Activated CD8-positive, alpha-beta memory T cell treated with anti-CD3 and anti-CD28 coated beads for 36 hours (primary cell): ENCODE data around the gene GMDS. TPM values are rescaled to one million over a fixed set of nuclear protein-coding genes. Genes with fewer than 3 reads are reported as not detected.

Experiments
- CTCF ChIA-PET: fragments of 350-600 bp; sonication (Branson Sonifier 250); formaldehyde crosslinking; loops from one replicate; lab custom pipeline; 2021; ENCODE audit warnings: antibody characterized with exemption; lab: Charles Lee
- POLR2A ChIA-PET: fragments of 350-600 bp; sonication (Branson Sonifier 250); formaldehyde crosslinking; loops from one replicate; lab custom pipeline; 2021; ENCODE audit warnings: antibody characterized with exemption; lab: Charles Lee
- total RNA-seq, 2 experiments: library from RNA; stranded (reverse); gene quantifications; one replicate each; pipeline ENCODE4 v1.2.3, GENCODE V29; 2021

GMDS gene
- total RNA-seq, 2 experiments from 2014 or later, result 36.0 to 37.1 TPM

DNA sequence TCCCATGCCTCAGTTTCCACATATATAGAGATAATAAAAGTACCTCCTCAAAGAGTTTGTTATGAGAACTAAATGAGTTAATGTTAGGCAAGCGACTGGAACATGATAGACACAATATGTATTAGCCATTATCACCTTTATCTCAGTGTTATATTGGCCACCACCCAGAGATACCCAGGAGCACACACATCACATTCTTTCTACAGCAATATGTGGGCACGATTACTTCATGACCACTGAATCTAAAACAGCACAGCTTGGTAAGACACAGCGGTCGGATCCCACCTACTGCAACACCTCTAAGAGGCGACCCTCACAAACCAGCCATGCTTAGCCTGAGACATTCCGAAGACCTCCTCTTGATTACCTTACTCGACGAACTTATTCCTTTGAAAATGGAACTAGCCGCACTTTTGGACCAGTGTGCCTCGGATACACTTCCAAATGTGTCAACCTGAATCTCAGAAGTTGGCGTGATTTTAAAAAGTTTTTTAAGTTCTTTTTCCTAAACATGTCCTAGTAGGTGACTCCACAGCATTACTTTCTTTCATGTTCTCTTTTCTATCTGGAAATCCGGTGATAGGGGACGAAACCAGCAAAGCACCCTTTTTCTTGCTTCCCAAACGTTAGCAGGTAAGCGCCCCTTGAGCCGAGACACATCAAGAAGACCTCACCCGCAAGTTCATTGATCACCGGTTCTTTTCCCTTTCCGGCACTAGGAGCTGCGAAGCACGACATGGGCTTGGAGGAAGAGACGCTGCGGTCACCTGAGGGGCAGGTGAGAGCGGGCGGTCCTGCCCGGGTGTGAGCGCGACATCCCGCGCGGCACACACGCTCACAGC is 923 bp downstream of the GMDS start:
- ChIA-PET CTCF (no interaction called here), POLR2A (no interaction called here)

DNA sequence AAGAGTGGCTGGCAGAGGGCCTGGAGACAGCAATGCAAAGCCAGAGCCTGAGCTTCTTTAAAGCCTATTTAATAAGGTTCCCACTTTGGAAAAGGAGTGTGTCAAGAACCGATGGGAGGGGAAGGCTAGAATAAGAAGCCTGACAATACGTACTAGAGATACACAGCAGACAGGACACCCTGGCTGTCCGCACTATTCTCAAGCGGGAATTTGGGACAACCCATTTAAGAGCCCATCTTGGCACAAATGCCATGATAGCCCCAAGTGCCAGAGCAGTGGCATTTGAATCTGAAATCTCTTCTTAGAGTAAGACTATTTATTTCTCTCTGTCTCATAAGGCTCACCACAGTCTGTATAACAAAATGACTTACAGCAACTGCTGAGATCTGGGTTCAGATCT is 3.1 kb downstream of the GMDS start:
- ChIA-PET CTCF (no interaction called here), POLR2A (no interaction called here)

DNA sequence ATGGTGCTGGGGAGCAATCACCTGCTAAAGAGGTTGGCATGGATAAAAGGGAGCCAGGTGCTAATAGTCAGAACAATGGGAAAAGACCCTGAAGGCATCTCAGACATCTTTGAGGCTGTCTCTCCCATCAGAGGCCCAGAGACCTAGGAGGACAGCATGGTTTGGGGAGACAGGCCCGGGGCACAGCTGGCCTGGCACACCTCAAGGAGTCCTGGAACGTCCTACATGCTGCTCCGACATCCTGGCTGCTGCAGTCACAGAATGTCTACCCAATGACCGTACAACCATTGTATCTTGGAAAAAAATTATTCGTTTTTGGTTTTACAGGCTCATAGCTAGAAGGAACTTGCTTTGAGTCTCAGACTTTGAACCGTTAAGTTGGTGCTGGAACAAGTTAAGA is 4.4 kb downstream of the GMDS start:
- ChIA-PET POLR2A (no interaction called here), CTCF (no interaction called here)

DNA sequence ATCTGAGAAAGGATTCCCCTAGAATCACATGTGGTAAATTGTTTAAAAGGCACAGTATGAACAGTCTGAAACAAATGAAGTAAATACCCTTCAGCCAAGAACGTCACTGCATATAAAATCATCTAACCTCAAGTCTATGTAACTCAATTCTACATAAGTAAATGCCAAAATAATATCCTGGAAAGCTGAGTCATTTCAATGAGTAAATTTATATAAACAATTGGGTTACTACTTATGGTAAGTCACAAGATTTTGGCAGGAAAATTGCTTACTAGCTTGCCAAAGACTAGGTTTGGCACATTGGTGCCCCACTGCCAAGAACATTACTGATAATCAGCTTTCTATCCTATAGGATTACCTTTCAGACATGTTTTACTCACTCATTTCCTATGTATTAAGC is 8.4 kb downstream of the GMDS start:
- CTCF ChIA-PET, result interaction anchor here (0.7 to 1.1 kb wide), 2 partner anchors 9 to 139 kb away, joined by 3 to 4 read pairs; no protein-coding TSS in a partner anchor
- POLR2A ChIA-PET, result no interaction called here

DNA sequence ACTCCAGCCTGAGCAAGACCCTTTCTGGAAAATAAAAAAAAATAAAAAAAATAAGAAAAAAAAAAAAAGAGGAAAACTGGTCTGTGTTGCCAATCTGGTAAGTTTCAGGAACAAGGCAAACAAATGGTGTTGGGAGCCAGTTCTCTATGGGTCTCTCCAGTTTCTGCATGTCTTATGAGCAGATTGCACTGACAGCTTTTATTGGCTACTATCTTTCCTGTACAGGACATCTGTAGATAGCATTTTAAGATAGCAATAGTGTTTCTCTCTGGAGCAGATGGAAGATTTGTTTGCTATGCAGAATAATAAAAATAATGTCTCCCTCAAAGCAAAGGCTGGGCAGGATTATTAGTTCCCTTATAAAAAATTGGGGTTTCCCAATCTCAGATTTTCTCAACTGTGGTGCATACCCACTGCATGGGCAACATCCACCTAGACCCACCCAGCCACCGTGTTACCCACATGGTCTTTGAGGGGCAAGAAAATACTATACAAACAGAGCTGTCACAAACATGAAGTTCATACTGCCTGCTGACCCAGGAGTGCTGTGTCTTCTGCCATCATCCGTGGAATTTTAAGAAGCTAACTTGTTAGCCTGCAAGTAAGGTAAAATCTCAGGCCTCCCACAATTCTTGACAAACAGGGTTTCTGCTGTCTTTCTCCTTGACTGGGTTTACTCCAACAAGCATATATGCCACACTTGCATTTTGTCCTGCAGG is 9.5 kb downstream of the GMDS start:
- POLR2A ChIA-PET, result no interaction called here
- CTCF ChIA-PET, result no interaction called here

DNA sequence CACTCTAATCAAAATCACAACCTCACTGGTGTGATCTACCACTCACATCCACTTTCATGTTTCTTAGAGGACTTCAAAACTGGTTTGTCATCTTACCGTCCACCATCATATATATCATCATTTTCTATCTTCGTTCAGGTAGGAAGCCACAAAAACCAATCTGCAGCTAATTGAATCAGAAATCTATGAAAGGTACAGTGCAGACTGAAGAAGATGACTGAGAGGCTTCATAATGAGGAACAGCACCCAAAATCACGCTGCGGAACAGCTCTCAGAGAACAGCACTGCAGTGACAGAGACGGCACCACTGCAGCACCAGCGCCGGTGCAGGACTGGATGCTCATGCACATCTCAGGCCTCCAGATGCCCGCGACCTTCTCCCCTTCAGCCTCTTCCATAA is 13.0 kb downstream of the GMDS start:
- ChIA-PET POLR2A (no interaction called here), CTCF (no interaction called here)

DNA sequence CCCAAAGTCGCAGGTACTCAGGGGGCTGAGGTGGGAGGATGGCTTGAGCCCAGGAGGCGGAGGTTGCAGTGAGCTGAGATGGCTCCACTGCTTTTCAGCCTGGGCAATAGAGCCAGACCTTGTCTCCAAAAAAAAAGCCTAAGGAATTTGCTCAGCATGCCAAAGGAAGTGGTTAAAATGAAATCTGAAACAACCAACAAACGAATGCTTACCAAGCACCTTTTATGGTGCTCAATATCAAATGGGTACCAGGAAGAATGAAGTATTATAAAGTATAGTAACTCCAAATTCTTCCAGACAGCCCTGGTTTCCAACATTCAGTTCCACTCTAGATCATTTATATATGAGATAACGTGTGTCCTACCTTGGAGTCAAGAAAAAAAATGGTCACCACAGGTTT is 14.0 kb downstream of the GMDS start:
- CTCF ChIA-PET, result no interaction called here
- POLR2A ChIA-PET, result no interaction called here

DNA sequence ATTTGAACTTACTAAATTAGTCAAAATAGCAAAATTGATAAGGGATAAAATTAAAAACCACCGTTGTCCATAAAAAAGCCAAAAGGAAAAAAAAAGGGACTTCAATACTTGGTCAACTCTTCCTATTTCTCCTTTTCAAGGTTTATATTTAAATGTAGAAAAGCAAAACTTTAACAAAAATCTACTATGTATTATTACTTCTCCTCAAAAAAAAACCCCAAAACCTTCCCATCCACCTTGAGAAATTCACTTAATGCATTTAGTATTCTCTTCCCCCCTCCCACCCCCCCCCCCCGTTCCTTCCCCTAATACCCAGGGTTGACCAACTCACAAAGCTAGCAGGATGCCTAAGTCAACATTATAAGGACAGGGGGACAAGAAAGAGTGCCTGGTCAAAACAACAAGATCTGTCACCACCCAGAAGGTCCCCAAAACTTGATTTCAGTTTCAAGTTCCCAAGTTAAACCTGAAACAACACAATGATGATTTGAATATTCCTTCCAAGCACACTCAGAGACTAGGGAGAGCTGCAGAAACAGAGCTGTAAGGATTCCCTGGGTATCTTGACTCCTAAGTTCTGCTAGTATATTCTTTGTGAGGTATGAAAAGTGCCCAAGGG is 14.6 kb downstream of the GMDS start:
- POLR2A ChIA-PET, result no interaction called here

DNA sequence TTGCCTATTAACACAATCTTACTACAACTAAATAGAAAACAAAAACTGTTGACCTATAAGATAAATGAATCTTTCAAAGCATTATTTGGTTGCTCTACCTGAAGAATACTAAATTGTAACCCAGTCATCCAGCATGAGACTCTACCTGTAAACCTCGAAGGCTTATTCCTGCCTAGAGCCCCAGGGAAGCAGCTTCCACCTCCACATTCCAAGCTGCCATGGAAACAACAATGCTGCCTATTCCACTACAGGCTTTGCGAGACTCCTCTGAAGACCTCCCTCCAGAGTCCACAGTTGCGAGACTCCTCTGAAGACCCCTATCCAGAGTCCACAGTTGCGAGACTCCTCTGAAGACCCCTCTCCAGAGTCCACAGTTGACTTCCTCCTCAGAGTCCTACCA is 15.7 kb downstream of the GMDS start:
- ChIA-PET POLR2A (no interaction called here), CTCF (no interaction called here)

More for the DNA sequence above, 14.6 kb downstream of the GMDS start:
- CTCF ChIA-PET, result no interaction called here

DNA sequence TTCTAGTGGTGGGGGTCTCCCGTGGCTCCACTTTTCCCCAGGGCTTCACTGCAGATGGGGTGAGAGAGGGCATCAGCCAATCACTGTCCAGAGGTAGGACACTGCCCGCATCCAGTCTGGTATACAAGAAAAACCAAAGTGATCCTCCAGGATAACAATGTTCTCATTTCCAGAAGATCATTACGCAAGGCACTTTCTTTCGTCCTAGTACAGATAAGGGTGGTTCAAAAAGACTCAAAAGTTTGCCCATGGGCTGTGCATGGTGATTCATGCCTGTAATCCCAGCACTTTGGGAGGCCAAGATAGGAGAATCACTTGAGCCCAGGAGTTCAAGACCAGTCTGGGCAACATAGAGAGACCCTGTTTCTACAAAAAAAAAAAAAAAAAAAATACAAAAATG is 16.4 kb downstream of the GMDS start:
- ChIA-PET POLR2A (no interaction called here), CTCF (no interaction called here)

DNA sequence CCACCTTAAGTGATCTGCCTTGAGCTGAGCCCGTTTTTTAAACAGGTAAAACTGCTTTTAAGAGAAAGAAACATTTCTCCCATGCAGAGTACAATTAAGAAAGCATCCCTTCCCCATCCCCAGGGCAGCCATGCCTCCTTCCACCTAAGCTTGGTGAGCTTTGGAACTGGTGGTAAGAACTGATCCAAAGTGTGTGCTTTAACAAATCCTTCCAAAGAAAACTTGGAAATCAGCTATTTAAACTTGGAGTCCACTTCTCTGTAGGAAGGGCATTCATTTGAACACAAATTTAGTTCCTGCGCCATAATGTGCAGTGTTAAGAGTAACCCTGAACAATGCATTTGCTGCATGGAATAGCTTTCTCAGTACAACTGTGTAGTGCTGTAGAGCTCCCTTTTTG is 17.0 kb downstream of the GMDS start:
- ChIA-PET POLR2A (no interaction called here), CTCF (interaction anchor here (0.8 to 1.7 kb wide), 2 partner anchors 9 to 19 kb away, joined by 3 to 4 read pairs; no protein-coding TSS in a partner anchor)

DNA sequence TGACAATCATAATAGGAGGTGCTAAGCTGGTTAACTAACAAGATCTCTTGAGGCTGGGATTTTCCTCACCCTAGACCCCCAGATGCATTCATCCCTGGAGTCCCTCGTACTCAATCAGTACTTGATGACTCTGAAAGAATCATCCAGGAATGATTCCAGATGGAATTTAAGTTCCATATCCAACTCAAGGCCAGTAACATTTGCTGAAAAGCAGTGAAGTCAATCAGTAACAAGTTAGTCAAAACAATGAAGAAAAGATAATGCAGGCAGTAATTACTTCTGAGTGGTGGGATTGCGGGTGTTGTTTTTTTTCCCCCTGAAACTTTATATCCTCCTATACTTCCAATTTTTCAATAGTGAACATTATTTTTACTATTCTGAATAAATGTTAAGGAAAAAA is 18.6 kb downstream of the GMDS start:
- CTCF ChIA-PET, result no interaction called here
- POLR2A ChIA-PET, result no interaction called here

DNA sequence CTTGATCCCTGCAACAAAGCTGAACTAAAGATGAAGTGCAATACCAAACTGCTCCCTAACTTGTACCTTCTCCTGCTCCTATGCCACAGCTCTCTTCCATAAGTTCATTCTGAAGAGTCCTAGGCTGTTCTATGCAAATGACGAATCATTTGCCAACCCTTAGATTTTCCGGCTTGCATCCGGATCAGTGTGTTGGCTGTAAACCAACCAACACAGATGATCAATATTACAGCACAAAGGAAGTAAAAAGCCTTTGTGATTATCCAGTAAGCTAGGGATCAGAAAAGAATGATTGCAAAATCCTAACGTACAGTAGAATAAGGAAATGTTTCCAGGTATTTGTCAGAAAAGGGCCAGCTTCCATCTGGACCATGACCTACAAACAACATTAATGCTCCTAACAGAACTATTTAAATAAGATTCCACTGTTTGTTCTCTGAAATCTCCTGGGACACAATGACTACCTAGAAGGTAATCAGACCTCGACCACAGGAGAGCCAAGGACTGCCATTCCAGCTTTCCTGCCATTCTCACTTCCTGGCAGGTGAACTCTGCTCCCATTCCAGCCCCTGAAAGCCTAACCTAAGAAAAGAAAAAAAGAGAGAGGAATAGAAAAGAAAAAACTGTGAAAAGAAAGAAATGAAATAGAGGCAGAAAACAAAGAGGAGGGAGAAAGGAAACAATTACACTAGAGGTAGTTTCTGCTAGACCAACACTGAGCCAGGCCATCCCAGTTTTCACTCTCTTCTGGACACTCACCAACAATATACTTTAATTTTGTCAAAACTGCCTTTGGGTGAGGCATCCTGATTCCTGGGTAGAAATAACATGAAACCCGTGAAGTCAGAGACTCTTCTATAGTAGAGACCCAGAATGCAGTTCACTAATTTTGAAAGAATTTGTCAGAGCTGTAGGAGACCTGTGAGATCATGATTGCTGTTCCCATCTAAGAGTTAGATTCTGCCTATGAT is 19.7 kb downstream of the GMDS start:
- ChIA-PET POLR2A (interaction anchor here (0.6 kb wide), 1 partner anchor 622 kb away, joined by 4 read pairs; no protein-coding TSS in a partner anchor), CTCF (interaction anchor here (0.8 kb wide), 1 partner anchor 16 kb away, joined by 3 read pairs; no protein-coding TSS in a partner anchor)

DNA sequence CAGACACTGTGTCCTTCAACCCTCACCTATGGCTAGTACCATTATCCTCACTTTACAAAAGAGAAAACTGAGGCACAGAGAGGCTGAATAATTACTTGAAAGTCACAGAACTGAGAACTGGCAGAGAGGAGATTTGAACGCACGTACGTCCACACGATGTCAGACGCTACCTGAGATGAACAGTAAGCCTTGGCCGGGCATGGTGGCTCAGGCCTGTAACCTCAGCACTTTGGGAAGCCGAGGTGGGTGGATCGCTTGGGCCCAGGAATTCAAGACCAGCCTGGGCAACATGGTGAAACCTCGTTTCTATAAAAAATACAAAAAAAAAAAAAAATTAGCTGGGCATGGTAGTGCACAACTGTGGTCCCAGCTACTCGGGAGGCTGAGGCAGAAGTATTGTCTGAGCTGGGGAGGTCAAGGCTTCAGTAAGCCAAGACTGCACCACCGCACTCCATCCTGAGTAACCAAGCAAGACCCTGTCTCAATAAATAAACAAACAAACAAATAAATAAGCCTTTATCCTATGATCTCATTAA is 20.5 kb downstream of the GMDS start:
- ChIA-PET POLR2A (interaction anchor here (0.6 kb wide), 1 partner anchor 622 kb away, joined by 4 read pairs; no protein-coding TSS in a partner anchor), CTCF (interaction anchor here (0.8 kb wide), 1 partner anchor 15 kb away, joined by 3 read pairs; no protein-coding TSS in a partner anchor)

DNA sequence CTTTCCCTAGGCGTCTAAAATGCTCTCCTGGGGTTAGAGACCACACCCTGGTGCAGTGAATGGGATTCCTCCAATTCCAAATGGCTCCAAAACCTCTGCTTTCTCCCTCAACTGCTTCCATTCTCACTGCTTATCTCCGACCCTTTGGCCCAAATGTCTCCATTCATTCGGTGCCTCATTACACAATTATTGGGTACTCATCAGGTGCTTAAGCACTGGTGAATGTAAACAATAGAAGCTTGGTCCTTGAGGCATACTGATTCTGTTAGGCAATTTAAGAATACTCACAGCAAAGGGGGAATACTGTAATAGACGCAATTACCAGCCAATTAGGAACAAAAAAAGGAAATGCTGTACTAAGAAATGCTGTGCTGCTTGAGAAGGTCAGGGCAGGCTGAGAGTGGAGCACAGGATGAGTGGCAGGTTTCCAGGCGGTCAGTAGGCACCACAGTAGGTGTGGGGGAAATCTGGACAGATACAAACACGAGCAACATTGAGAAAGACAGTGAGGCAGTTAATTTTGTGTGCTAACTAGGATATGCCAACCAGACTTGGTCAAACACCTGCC is 23.0 kb downstream of the GMDS start:
- ChIA-PET POLR2A (no interaction called here), CTCF (interaction anchor here (1.1 kb wide), 1 partner anchor 9 kb away, joined by 3 read pairs; no protein-coding TSS in a partner anchor)

DNA sequence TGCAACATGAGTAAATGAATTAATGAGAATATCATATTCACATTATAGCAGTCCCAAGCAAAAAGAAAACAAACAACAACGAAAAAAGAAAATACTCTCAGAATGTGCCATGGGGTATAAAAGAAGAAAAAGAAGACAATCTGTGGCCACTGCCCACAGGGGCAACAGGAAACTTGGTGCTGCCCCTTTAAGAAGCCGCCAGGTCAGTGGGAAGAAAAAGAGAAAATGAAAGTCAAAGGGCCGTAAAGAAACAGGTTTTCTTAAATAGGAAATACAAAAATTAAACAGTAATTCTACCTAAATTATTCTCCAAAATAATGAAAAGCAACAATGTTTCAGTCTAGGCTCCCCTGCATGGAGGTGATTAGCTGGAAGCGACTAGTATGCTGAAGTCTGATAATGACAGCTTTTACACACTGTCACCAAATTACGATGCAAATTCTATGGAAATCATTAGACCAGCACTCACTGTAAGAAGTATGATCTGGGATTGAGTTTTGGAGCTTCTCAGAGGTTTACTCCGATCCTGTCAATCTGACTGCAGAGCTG is 23.6 kb downstream of the GMDS start:
- ChIA-PET CTCF (interaction anchor here (1.1 kb wide), 1 partner anchor 8 kb away, joined by 3 read pairs; no protein-coding TSS in a partner anchor), POLR2A (no interaction called here)

DNA sequence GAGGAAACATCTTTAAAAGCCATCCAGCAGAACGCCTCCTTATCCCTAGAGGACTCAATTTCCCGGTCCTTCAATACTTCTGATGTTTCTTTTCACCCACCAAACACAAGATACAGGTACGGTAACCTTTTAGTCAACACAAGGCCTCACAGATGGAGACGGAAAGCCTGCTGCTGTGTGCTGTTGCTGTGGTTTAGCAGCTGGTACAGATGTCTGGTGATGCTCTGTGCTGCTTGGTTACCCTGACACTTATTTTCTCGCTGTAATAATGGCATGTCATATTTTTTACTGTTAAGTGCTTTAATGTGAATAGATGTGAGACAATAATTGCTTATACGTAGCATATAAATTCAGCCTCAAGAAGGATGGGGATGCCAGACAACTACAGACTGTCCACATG is 25.3 kb downstream of the GMDS start:
- POLR2A ChIA-PET, result no interaction called here
- CTCF ChIA-PET, result no interaction called here

DNA sequence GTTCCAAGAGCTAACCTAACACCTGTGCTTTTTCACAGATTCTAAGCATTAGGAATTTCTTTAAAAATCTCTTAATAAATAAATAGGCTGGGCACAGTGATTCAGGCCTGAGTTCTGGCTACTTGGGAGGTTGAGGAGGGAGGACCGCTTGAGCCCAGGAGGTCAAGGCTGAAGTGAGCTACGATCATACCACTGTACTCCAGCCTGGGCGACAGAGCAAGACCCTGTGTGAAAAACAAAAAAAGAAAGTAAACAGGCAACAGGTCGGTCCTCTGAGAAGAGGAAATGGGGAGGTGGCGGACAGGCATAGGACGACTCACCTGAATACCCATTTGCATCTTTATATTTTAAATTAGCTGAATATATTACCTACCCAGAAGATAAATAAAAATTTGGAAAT is 26.5 kb downstream of the GMDS start:
- POLR2A ChIA-PET, result no interaction called here
- CTCF ChIA-PET, result no interaction called here
